DOHH2 (cell line): Measurements from ENCODE around the gene CCL16.

Source experiments
- H3F3A ChIP-seq: fragments of 200-600 bp; sonication (generic), shearing (Covaris generic); 2 replicates; pipeline ENCODE4 v1.6.0; 2016; ENCODE audit warnings: antibody characterized with exemption, mild to moderate bottlenecking; ENCODE audit not compliant: control insufficient read depth, insufficient read depth
- H3K27ac ChIP-seq: fragments of 200-600 bp; sonication (generic); 2 replicates; pipeline ENCODE4 v1.5.1; 2014; ENCODE audit warnings: low read depth, mild to moderate bottlenecking, low read length, moderate library complexity
- H3K27me3 ChIP-seq: fragments of 200-600 bp; sonication (generic); 2 replicates; pipeline ENCODE4 v1.6.1; 2014; ENCODE audit warnings: mild to moderate bottlenecking, low read length, mixed read lengths; ENCODE audit not compliant: control insufficient read depth
- H3K36me3 ChIP-seq: fragments of 200-600 bp; sonication (generic); 2 replicates; pipeline ENCODE4 v1.6.1; 2014; ENCODE audit warnings: mild to moderate bottlenecking, low read length, moderate library complexity, mixed read lengths; ENCODE audit not compliant: control insufficient read depth
- H3K4me1 ChIP-seq: fragments of 200-600 bp; sonication (generic); 2 replicates; pipeline ENCODE4 v1.6.1; 2014; ENCODE audit warnings: mild to moderate bottlenecking, low read length, mixed read lengths; ENCODE audit not compliant: control insufficient read depth
- H3K4me2 ChIP-seq: fragments of 200-600 bp; sonication (generic); 2 replicates; pipeline ENCODE4 v1.6.0; 2014; ENCODE audit warnings: mild to moderate bottlenecking, low read length, moderate library complexity
- H3K4me3 ChIP-seq: fragments of 200-600 bp; sonication (generic); 2 replicates; pipeline ENCODE4 v1.5.1; 2014; ENCODE audit warnings: mild to moderate bottlenecking, low read length, mixed read lengths
- H3K79me2 ChIP-seq: fragments of 200-600 bp; sonication (generic); 2 replicates; pipeline ENCODE4 v1.6.1; 2014; ENCODE audit warnings: mild to moderate bottlenecking, low read length, mixed read lengths; ENCODE audit not compliant: control insufficient read depth
- H3K9me2 ChIP-seq: fragments of 200-600 bp; sonication (generic); replicated peaks from 2 replicates; pipeline ENCODE4 v1.6.1; 2014; ENCODE audit warnings: mild to moderate bottlenecking, low read length, mixed read lengths; ENCODE audit not compliant: control insufficient read depth
- H3K9me3 ChIP-seq: fragments of 200-600 bp; sonication (generic); 2 replicates; pipeline ENCODE4 v1.6.1; 2014; ENCODE audit warnings: antibody characterized with exemption, low read length, mixed read lengths; ENCODE audit not compliant: control insufficient read depth, insufficient read depth
- H4K20me1 ChIP-seq: fragments of 200-600 bp; sonication (generic); 2 replicates; pipeline ENCODE4 v1.6.0; 2014; ENCODE audit warnings: low read depth, mild to moderate bottlenecking, antibody characterized with exemption, low read length, moderate library complexity; ENCODE audit not compliant: control insufficient read depth, insufficient read depth
- EZH2phosphoT487 ChIP-seq: fragments of 200-600 bp; sonication (generic); IDR thresholded peaks from 2 replicates; pipeline ENCODE4 v1.6.1; 2017; ENCODE audit warnings: borderline replicate concordance, mild to moderate bottlenecking, antibody characterized with exemption, low read length, moderate library complexity, mixed read lengths
- TF ChIP-seq, protein P1 (sequence below): fragments of 200-600 bp; sonication (generic); IDR thresholded peaks from one replicate; pipeline ENCODE4 v1.5.1; 2014; ENCODE audit warnings: antibody characterized with exemption, mild to moderate bottlenecking, low read depth, low read length; ENCODE audit not compliant: poor library complexity, severe bottlenecking

CCL16 gene

DNA sequence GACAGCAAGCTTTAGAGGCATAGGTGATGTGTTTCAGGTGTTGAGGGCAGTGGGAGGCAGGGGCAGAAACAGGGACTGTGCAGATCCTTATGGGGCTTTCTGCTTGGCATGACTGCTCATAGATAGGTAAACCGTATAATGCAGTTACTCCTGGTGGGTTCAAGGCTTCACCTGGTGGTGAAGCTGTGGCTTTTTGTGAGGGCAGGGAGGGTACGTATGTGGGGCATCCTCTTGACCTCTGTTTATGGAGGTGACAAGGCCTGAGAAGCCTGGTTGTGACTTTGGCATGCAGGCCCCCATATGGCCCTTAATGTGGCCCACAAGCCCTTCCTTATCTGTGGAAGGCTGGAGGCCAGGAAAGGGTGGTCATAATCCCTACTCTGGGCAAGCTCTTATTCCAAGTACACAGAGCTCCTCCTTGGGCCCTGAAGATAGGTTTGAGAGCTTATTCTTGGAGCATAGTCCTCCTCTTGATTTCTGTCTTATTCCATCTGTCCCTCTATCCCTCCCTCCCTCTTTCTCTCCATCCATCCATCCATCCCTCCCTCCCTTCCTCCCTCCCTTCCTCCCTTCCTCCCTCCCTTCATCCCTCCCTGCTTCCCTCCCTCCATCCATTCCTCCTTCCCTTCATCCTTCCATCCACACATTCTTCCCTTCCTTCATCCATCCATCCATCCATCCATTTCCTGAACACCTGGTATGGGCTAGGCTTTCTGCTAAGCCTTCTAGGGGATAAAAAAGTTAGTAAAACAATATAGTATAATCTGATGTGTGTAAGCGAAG, 1.3 kb upstream of the CCL16 start:
- Histone ChIP-seq H3K9me2 (no peaks in the 10 kb centered on the region), H3K4me1 (no peaks in the 10 kb centered on the region), H3K9me3 (no peaks in the 10 kb centered on the region), H3K36me3 (no peaks in the 10 kb centered on the region), H3K4me3 (no peak overlapping the region), H3F3A (no peaks in the 10 kb centered on the region), H3K4me2 (no peak overlapping the region), H3K27me3 (0 out of 2 replicates have a peak, but pooled peaks cover 3% of the 10 kb centered on the region), H3K27ac (no peak overlapping the region), H4K20me1 (no peaks in the 10 kb centered on the region), H3K79me2 (no peaks in the 10 kb centered on the region)
- TF ChIP-seq EZH2phosphoT487 = no peak
- TF ChIP-seq, protein P1, sequence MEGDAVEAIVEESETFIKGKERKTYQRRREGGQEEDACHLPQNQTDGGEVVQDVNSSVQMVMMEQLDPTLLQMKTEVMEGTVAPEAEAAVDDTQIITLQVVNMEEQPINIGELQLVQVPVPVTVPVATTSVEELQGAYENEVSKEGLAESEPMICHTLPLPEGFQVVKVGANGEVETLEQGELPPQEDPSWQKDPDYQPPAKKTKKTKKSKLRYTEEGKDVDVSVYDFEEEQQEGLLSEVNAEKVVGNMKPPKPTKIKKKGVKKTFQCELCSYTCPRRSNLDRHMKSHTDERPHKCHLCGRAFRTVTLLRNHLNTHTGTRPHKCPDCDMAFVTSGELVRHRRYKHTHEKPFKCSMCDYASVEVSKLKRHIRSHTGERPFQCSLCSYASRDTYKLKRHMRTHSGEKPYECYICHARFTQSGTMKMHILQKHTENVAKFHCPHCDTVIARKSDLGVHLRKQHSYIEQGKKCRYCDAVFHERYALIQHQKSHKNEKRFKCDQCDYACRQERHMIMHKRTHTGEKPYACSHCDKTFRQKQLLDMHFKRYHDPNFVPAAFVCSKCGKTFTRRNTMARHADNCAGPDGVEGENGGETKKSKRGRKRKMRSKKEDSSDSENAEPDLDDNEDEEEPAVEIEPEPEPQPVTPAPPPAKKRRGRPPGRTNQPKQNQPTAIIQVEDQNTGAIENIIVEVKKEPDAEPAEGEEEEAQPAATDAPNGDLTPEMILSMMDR = no peak

DNA sequence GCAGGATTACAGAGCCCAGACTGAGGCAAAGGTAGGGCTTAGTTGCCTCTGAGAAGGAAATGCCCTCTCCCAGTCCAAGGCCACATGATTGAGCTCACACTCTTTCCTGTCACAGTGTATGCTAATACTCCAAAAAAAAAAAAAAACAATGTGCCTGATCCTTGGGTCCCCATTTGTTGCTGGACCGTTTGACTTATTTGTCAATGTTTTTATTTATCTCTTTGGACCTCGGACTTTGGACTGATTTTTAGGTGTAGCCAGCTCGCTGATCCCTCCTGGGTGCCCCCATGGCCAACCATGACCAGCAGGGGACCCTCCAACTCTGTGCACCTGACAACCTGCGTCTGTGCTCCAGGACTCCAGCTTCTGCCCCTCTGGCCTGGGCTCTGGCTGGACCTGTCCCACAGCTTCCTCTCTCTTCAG, 622 bp upstream of the CCL16 start:
- H3K36me3 ChIP-seq = no peaks in the 10 kb centered on the region
- no peaks in the 10 kb centered on the region for H4K20me1 ChIP-seq
- no peak overlapping the region for H3K27ac ChIP-seq
- no peaks in the 10 kb centered on the region for H3K4me1 ChIP-seq
- no peak for TF ChIP-seq EZH2phosphoT487
- TF ChIP-seq, protein P1 = peak; percentile 36
- H3K27me3 ChIP-seq = peaks cover 6% of the 10 kb centered on the region; the same call in 1 of the 2 replicates
- H3K9me3 ChIP-seq = no peaks in the 10 kb centered on the region
- no peak overlapping the region for H3K4me2 ChIP-seq
- H3K4me3 ChIP-seq = no peak overlapping the region
- no peaks in the 10 kb centered on the region for H3F3A ChIP-seq
- no peaks in the 10 kb centered on the region for H3K9me2 ChIP-seq
- H3K79me2 ChIP-seq = no peaks in the 10 kb centered on the region

DNA sequence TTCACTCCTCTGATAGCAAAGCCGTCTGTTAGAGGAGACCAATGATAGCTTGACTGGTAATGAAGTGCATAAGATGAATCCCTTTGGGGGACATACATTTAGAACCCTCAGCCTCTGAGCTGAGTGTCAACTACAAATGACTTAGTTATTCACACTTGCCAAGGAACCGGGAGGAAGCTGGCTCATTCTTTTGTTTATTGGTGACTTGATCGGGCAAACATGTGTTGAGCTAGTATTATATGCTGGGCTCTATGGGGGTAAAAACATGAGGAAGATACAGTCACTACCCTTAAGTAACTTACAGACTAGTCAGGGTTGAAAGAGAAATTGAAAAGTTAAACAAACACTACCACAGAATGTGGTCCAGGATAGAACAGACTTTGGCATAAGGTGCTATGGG, 3.0 kb downstream of the CCL16 start:
- no peaks in the 10 kb centered on the region for H3K9me3 ChIP-seq
- no peaks in the 10 kb centered on the region for H3K36me3 ChIP-seq
- H3K27me3 ChIP-seq = peaks cover 10% of the 10 kb centered on the region; the same call in 1 of the 2 replicates
- no peaks in the 10 kb centered on the region for H3K4me1 ChIP-seq
- no peaks in the 10 kb centered on the region for H4K20me1 ChIP-seq
- no peak overlapping the region for H3K27ac ChIP-seq
- no peaks in the 10 kb centered on the region for H3F3A ChIP-seq
- no peak overlapping the region for H3K4me3 ChIP-seq
- H3K79me2 ChIP-seq = no peaks in the 10 kb centered on the region
- TF ChIP-seq, protein P1 = no peak
- no peak for TF ChIP-seq EZH2phosphoT487
- no peaks in the 10 kb centered on the region for H3K9me2 ChIP-seq
- no peak overlapping the region for H3K4me2 ChIP-seq
